ENCODE data around the gene UNKL.
A peak's percentile ranks its signal among the peaks of the same experiment; 100 is the strongest.

The UNKL gene

DNA sequence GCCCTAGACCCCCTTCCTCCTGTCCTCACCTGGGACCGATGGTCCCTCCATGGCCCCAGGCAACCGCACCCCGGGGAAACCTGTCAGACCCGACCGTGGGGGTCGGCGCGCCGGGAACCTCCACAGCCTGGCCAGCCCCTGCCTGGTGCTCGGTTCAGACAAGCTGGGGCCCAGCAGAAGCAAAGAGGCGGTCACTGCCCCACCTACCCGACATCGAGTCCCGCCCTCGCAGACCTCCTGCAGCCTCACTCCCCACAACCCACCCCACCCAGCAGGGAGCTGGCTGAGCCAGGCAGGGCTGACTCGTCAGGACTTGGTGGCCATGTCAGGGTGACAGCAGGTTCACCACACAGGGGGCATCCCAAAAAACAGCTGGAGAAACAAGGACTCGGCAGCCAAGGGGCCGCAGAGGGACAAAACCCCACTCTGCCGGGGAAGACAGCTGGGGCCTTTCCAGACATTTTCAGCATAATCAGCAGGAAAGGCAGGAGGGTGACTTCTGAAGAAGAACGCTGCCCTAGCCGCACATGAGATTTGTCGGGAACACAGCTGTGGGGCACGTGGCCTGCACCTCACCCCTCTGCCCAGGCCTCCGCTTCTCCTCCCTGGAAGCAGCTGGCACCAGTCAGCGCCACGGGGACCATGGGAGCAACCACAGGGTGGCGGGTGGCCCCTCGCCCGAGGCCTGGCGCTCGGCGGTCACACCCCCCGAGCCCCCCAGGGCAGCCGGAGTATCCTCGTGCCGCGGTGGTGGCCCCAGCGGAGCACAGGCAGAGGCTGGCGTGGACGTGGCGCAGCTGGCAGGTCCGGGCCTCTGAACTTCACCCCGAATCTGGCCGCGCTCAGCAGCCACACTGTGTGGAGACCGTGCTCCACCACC, 39.8 kb downstream of the UNKL start:
- no peak for DNase-seq

- DNase-seq, result no peak
Measured at GRCh38 chr16:1372292-1372950, 42.1 kb downstream of the UNKL start.

DNA sequence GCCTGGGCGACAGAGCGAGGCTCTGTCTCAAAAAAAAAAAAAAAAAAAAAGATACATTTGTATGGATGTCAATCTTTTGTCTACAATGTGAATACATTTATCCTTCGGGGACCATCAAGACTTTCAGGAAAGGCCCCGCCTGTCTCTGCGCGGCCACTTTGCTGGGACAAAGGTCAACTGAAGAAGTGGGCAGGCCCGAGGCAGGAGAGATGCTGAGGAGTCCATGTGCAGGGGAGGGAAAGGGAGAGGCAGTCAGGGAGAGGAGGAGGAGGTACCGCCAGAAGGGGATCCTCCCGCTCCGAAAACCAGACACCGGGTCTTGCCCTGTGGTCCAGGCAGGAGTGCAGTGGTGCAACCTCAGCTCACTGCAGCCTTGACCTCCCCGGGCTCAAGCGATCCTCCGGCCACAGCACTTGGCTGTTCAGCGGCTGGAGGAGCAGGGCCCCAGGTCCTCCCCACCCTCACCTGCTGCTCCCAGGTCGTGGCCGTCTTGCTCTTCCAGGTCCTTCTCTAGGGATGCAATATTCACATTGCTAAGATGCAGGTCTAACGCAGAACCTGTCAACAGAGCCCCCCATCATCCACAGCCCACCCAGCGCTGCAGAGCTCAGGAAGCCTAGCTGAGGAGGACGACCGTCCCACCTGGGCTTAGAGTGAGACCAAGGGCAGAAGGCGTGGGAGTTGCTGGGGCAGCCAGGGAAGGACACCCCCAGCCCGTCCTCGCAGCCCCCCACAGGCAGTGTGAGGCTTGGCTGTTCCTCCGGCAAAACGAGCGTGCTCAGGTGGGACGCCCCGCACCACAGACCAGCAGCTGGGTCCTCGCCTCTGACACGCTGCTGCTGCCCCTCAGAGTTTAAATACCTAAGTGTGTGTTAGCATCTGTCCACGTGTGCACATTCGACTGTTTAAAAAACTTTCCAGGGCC, 43.2 kb downstream of the UNKL start:
- no peak for DNase-seq

DNA sequence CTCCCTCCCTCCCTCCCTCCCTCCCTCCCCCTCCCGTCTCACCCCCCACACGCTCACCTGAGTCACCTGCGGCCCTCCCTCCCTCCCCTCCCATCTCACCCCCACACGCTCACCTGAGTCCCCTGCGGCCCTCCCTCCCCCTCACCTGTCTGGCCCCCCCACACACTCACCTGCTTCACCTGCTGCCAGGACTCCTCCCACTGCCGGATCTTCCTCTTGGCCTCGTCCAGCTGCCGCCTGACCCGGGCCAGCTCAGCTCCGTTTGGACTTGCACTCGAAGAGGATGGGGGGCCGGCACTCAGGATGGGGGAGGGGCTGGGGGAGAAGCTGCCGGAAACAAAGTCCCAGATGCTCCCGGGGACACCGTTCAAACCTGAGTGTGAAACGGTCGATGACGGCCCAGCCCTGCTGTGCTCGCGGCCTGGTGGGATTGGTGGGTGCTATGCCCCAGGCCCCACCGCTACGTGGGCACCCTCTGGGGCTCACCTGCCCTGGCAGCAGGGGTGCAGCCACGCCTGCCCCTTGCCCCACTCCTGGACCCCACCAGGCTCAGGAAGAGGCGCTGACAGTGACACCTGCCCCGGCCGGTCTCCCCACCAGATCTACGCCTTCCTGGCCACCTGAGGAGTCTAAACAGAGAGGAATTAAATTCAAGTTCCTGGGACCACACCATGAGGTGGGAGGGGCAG, 46.9 kb downstream of the UNKL start:
- no peak for DNase-seq

DNA sequence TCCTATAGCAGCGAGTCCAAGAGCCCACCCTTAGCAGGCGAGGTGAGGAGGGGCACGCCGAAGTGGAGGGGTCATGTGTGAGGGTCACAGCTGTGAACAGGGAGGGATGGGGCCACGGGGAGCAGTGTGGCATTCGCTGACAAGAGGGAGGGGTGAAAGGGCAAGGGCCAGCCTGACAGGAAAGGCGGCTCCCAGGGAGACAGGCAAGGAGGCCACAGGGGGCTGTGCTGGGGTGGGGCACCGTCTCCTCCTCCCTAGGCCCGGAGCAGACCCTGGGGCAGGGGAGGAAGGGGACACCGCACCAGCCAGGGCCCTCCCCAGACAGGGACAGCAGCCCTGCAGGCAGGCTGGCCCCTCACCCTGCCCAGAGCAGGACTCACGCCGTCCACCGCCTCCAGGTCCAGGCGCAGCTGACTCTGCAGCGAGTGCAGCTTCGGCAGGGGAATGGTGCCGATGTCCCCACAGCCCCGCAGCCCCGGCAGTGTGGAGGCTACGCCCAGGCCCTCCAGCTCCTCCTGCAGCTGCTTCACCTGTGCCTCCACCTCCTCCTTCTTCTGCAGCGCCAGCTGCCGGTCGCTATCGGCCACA, 47.7 kb downstream of the UNKL start:
- DNase-seq, result no peak

DNA sequence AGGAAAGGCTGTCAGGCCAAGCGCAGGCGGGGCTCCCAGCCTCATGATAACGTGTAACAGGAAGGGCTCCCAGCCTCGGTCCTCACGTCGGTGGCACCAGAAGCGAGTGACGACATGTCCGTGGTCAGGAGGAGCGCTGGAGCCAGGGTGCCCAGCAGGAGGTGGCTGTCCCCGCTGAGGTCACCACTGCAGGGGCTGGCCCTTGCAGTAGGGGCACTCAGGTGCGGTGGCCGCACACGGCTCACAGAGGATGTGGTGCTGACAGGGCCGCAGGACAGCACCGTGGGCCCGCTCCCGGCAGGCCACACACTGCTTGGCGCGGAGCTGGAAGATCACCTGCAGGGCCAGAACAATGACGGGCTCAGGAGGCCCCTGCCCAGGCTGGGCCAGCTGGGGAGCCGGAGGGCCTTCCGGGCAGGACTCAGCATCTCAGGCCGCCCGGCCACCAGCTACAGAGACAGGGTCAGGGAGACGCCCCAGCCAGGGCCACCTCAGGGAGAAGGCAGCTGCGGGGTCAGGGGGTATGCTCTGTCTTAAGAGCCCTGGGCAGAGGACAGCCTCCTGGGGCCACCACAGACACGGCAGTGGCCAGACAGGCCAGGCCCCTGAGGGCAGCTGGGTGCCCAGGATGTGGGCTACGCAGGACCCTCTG, 48.3 kb downstream of the UNKL start:
- DNase-seq, result no peak

- no peak for DNase-seq
Measured at GRCh38 chr16:1364510-1364909, 50.0 kb downstream of the UNKL start.

- peak in 1 of 2 donors; percentile 6 for DNase-seq
Measured at GRCh38 chr16:1363501-1364041, 50.9 kb downstream of the UNKL start.

- no peak for DNase-seq
Measured at GRCh38 chr16:1362807-1363206, 51.7 kb downstream of the UNKL start.

- DNase-seq, result no peak
Measured at GRCh38 chr16:1361685-1362360, 52.7 kb downstream of the UNKL start.

DNA sequence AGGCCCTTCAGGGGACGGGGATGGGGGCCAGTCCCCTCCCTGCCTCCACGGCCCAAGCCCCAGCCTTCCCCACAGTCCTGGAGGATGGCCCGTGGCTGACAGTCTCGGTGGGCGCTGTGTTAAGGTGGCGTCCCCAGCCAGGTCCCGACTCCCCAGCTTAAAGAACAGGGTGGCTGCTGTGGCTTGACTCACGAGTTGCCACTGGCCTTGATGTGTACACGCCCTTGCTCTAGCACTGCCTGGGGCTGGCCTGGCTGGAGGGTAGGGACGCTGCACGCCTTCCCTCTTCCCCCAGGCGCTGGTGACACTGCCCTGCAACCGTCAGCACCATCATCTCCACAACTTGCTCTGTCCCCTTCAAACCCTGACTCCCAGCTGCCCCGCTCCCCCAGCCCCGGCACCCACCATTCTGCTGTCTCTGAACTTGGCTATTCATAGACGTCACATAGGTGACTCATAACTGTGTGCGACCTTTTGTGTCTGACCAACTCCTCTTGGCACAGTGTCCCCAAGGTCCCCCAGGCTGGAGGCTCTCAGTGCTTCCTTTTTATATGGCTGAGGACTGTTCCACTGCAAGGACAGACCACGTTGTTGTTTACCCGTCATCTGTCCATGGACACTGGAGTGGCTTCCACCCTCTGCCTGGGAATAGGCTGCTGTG, 56.5 kb downstream of the UNKL start:
- DNase-seq, result no peak

- no peak for DNase-seq
Measured at GRCh38 chr16:1356061-1356900, 58.2 kb downstream of the UNKL start.

- no peak for DNase-seq
Measured at GRCh38 chr16:1355591-1355990, 58.9 kb downstream of the UNKL start.

DNA sequence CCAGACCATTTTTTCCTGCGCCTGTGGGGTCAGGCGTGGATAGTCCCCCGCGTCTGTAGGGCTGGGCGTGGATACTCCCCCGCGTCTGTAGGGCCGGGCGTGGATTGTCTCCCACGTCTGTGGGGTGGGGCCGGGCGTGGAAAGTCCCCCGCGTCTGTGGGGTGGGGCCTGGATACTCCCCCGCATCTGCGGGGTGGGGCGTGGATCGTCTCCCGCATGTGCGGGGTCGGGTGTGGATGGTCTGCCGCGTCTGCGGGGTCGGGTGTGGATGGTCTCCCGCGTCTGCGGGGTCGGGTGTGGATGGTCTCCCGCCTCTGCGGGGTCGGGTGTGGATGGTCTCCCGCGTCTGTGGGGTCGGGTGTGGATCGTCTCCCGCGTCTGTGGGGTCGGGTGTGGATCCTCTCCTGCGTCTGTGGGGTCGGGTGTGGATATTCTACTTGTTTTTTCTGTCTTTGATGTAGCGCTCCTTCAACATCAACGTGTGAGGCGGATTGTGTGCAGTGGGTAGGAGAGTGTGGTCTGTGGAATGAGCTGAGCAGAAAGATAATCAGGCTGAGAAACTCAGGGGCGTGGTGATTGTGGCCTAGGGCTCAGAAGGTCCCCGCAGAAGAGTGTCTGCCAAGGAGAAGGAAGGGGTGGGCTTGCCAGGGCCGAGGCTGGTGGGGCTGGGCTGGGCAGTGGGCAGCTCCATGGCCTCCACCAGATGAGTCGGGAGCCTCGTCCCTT, 59.5 kb downstream of the UNKL start:
- DNase-seq, result no peak

DNA sequence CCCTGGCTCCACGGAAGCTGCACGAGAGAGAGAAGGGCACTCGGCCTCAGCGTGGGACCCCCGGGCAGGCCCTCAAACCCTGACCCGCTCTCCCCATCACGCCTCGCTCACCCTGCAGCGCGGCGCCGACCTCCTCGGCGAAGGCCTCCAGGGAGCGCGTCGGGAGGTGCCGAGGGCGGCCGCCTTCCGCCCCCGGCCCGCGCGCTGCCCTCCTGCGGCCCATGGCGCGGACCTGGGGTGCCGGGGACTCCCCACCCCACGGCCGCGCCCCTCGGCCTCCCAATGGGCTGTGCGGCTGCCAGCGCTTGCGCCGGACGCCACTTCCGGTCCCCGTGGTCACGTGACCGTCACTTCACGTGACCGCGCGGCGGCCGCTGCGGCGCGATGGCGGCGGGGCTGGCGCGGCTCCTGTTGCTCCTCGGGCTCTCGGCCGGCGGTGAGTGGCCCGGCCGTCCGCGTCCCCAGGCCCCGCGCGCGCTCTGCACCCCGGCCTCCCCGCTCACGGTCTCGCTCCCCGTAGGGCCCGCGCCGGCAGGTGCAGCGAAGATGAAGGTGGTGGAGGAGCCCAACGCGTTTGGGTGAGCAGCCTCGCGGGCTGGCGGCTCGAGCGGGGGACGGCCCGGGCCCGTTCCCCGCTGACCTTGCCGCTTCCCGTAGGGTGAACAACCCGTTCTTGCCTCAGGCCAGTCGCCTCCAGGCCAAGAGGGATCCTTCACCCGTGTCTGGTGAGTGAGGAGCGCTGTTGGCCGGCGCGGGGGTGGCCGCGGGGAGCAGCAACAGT, 62.7 kb downstream of the UNKL start, which contains the start of the genes GNPTG and TSR3:
Gene GNPTG, plus strand, starts transcription at position 350 of the 781 bp plus-strand sequence. Its CDS starts 35 bp downstream, at position 385.
Gene TSR3, minus strand, starts transcription at position 297 of the 781 bp plus-strand sequence. Its CDS starts 74 bp downstream, at position 223.
- DNase-seq, result peak; percentile 20 to 61

GRCh38 chr16:1351215-1351581, 63.3 kb downstream of the UNKL start:
- no peak for DNase-seq

- DNase-seq, result no peak
Measured at GRCh38 chr16:1350691-1351090, 63.8 kb downstream of the UNKL start.
